Osteoblast (primary cell): ENCODE data around the gene LRMDA. TPM values are rescaled to one million over a fixed set of nuclear protein-coding genes. Genes with fewer than 3 reads are reported as not detected.

Experiments
- DNase-seq: peaks from one replicate; pipeline ENCODE4 v3.0.0; 2011; ENCODE audit warnings: low spot score, mixed read lengths; ENCODE audit not compliant: insufficient read length; ENCODE audit errors: missing footprints
- H2AFZ ChIP-seq: 2 replicates; pipeline ENCODE4 v1.6.0; 2011; ENCODE audit warnings: mild to moderate bottlenecking, low read length
- H3K27ac ChIP-seq: 2 replicates; pipeline ENCODE4 v1.5.1; 2011; ENCODE audit warnings: mild to moderate bottlenecking, low read depth, low read length, moderate library complexity
- H3K27me3 ChIP-seq: 2 replicates; pipeline ENCODE4 v1.6.0; 2012; ENCODE audit warnings: mild to moderate bottlenecking, control low read depth, inconsistent platforms, low read length, moderate library complexity; ENCODE audit not compliant: insufficient read depth
- H3K36me3 ChIP-seq: 2 replicates; pipeline ENCODE4 v1.5.1; 2011; ENCODE audit warnings: mild to moderate bottlenecking, low read length, control low read depth, moderate library complexity; ENCODE audit not compliant: insufficient read depth
- H3K4me1 ChIP-seq: 2 replicates; pipeline ENCODE4 v1.5.1; 2011; ENCODE audit warnings: mild to moderate bottlenecking, low read length, control low read depth, moderate library complexity; ENCODE audit not compliant: insufficient read depth
- H3K4me2 ChIP-seq: 2 replicates; pipeline ENCODE4 v1.6.0; 2011; ENCODE audit warnings: mild to moderate bottlenecking, low read length; ENCODE audit not compliant: insufficient read depth
- H3K4me3 ChIP-seq: fragments of 200-600 bp; sonication (generic); 3 replicates; pipeline ENCODE4 v1.5.1; 2012; ENCODE audit warnings: mild to moderate bottlenecking, low read length, inconsistent platforms; ENCODE audit not compliant: insufficient read depth
- H3K79me2 ChIP-seq: 2 replicates; pipeline ENCODE4 v1.6.0; 2012; ENCODE audit warnings: mild to moderate bottlenecking, low read length, control low read depth, inconsistent platforms; ENCODE audit not compliant: insufficient read depth
- H3K9me3 ChIP-seq: 2 replicates; pipeline ENCODE4 v1.5.1; 2011; ENCODE audit warnings: low read depth, low read length, control low read depth
- H4K20me1 ChIP-seq: 2 replicates; pipeline ENCODE4 v1.6.0; 2012; ENCODE audit warnings: mild to moderate bottlenecking, low read length, control low read depth; ENCODE audit not compliant: insufficient read depth
- total RNA-seq: library from RNA; depleted of rRNA; stranded (reverse); fragments of >200 nt; gene quantifications from 2 replicates; pipeline ENCODE4 v1.2.3, GENCODE V29; 2012
- TF ChIP-seq, protein P1 (sequence below): IDR thresholded peaks from 2 replicates; pipeline ENCODE4 v1.5.1; 2011; ENCODE audit warnings: mild to moderate bottlenecking, low read depth, low read length, moderate library complexity; ENCODE audit errors: extremely low read depth

Gene LRMDA
- total RNA-seq, 1 donor = 18.5 TPM

- TF ChIP-seq, protein P1, sequence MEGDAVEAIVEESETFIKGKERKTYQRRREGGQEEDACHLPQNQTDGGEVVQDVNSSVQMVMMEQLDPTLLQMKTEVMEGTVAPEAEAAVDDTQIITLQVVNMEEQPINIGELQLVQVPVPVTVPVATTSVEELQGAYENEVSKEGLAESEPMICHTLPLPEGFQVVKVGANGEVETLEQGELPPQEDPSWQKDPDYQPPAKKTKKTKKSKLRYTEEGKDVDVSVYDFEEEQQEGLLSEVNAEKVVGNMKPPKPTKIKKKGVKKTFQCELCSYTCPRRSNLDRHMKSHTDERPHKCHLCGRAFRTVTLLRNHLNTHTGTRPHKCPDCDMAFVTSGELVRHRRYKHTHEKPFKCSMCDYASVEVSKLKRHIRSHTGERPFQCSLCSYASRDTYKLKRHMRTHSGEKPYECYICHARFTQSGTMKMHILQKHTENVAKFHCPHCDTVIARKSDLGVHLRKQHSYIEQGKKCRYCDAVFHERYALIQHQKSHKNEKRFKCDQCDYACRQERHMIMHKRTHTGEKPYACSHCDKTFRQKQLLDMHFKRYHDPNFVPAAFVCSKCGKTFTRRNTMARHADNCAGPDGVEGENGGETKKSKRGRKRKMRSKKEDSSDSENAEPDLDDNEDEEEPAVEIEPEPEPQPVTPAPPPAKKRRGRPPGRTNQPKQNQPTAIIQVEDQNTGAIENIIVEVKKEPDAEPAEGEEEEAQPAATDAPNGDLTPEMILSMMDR = no peak
- H4K20me1 ChIP-seq = no peaks in the 10 kb centered on the region
These were observed 613.3 kb downstream of the LRMDA start for GRCh38 chr10:76044751-76045150.

GRCh38 chr10:76045174-76045573, 613.8 kb downstream of the LRMDA start:
- H2AFZ ChIP-seq = no peak overlapping the region
- no peak overlapping the region for H3K4me3 ChIP-seq
- H3K79me2 ChIP-seq = no peaks in the 10 kb centered on the region
- no peaks in the 10 kb centered on the region for H3K4me1 ChIP-seq
- no peak for DNase-seq
- H3K27ac ChIP-seq = no peak overlapping the region
- peaks cover 3% of the 10 kb centered on the region for H3K27me3 ChIP-seq
- H3K4me2 ChIP-seq = no peak overlapping the region
- no peaks in the 10 kb centered on the region for H4K20me1 ChIP-seq
- TF ChIP-seq, protein P1 = no peak
- H3K36me3 ChIP-seq = no peaks in the 10 kb centered on the region
- no peaks in the 10 kb centered on the region for H3K9me3 ChIP-seq

More at GRCh38 chr10:76044751-76045150, 613.3 kb downstream of the LRMDA start:
- Histone ChIP-seq H3K79me2 (no peaks in the 10 kb centered on the region), H3K27ac (no peak overlapping the region), H3K4me2 (no peak overlapping the region), H3K9me3 (no peaks in the 10 kb centered on the region), H3K27me3 (peaks cover 3% of the 10 kb centered on the region), H2AFZ (no peak overlapping the region), H3K4me1 (no peaks in the 10 kb centered on the region), H3K36me3 (no peaks in the 10 kb centered on the region), H3K4me3 (no peak overlapping the region)
- no peak for DNase-seq

DNA sequence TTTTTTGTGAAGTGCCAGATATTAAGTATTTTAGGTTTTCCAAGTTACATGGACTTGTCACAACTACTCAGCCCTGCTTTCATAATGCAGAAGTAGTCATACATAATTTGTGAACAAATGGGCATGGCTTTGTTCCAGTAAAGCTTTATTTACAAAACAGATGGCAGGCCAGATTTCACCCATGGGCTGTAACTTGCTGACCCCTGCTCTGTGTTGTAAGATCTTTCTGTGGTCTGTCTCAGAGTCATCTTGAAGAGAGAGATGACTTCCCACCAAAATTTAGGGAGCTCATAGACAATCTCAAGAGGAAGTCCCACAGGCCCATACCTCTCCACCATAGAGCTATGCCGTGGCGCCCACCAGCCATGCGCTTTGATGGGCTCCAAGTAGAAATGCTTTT, 616.1 kb downstream of the LRMDA start:
- Histone ChIP-seq H4K20me1 (no peaks in the 10 kb centered on the region), H3K9me3 (no peaks in the 10 kb centered on the region), H3K27me3 (peaks cover 3% of the 10 kb centered on the region), H3K4me1 (no peaks in the 10 kb centered on the region), H2AFZ (no peak overlapping the region), H3K36me3 (no peaks in the 10 kb centered on the region), H3K4me3 (no peak overlapping the region), H3K4me2 (no peak overlapping the region), H3K27ac (no peak overlapping the region), H3K79me2 (no peaks in the 10 kb centered on the region)
- TF ChIP-seq, protein P1 = no peak
- DNase-seq = no peak

GRCh38 chr10:76049581-76050290, 618.3 kb downstream of the LRMDA start:
- Histone ChIP-seq H3K9me3 (no peaks in the 10 kb centered on the region), H3K4me3 (no peak overlapping the region), H4K20me1 (no peaks in the 10 kb centered on the region), H3K4me2 (no peak overlapping the region), H3K4me1 (no peaks in the 10 kb centered on the region), H2AFZ (no peak overlapping the region), H3K27me3 (peaks cover 3% of the 10 kb centered on the region), H3K79me2 (no peaks in the 10 kb centered on the region), H3K36me3 (no peaks in the 10 kb centered on the region), H3K27ac (no peak overlapping the region)
- TF ChIP-seq, protein P1 = no peak
- DNase-seq = no peak
